ENCODE results near the gene TMEM273. TPM values are rescaled to one million over a fixed set of nuclear protein-coding genes. Genes with fewer than 3 reads are reported as not detected.

The TMEM273 gene
- total RNA-seq, 1 donor from 2014 or later: 0.37 TPM

- Mint-ChIP-seq H3K36me3 (ENCODE audit: low read depth) (peaks cover 4% of the 10 kb centered on the region), H3K9me3 (peaks cover 4% of the 10 kb centered on the region), H3K27ac (ENCODE audit: unreplicated experiment) (no peak overlapping the region), H3K4me3 (no peak overlapping the region), H3K4me1 (no peaks in the 10 kb centered on the region), H3K27me3 (ENCODE audit: low read depth) (peaks cover 3% of the 10 kb centered on the region)
- DNase-seq (ENCODE audit: low read depth, low spot score): no peak
- TF ChIP-seq, protein P1, sequence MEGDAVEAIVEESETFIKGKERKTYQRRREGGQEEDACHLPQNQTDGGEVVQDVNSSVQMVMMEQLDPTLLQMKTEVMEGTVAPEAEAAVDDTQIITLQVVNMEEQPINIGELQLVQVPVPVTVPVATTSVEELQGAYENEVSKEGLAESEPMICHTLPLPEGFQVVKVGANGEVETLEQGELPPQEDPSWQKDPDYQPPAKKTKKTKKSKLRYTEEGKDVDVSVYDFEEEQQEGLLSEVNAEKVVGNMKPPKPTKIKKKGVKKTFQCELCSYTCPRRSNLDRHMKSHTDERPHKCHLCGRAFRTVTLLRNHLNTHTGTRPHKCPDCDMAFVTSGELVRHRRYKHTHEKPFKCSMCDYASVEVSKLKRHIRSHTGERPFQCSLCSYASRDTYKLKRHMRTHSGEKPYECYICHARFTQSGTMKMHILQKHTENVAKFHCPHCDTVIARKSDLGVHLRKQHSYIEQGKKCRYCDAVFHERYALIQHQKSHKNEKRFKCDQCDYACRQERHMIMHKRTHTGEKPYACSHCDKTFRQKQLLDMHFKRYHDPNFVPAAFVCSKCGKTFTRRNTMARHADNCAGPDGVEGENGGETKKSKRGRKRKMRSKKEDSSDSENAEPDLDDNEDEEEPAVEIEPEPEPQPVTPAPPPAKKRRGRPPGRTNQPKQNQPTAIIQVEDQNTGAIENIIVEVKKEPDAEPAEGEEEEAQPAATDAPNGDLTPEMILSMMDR (conservative IDR thresholded peaks at IDR 0.05): no peak
These were observed 63.9 kb downstream of the TMEM273 start for GRCh38 chr10:49123981-49124950.

DNA sequence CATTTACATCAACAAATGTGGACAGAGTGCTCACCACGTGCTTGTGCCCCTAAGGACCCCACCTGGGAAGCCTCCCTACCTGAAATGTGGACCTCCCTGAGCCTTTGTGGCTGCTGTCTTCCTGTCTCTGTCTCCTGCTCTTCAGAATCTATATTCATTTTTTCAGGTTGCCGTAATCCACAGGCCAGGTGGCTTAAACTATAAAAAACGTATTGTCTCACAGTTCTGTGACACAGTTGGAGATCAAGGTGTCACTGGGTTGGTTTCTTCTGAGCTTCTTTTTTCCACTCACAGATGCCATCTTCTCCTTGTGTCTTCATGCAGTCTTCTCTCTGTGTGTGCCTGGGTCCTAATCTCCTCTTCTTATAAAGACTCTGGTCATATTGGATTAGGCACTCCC is 67.3 kb downstream of the TMEM273 start:
- TF ChIP-seq, protein P1 (conservative IDR thresholded peaks at IDR 0.05): no peak
- Mint-ChIP-seq H3K36me3 (ENCODE audit: low read depth) (peaks cover 4% of the 10 kb centered on the region), H3K9me3 (peaks cover 4% of the 10 kb centered on the region), H3K4me1 (peaks cover 14% of the 10 kb centered on the region), H3K4me3 (no peak overlapping the region), H3K27me3 (ENCODE audit: low read depth) (peaks cover 3% of the 10 kb centered on the region), H3K27ac (ENCODE audit: unreplicated experiment) (no peak overlapping the region)
- no peak for DNase-seq (ENCODE audit: low read depth, low spot score)

DNA sequence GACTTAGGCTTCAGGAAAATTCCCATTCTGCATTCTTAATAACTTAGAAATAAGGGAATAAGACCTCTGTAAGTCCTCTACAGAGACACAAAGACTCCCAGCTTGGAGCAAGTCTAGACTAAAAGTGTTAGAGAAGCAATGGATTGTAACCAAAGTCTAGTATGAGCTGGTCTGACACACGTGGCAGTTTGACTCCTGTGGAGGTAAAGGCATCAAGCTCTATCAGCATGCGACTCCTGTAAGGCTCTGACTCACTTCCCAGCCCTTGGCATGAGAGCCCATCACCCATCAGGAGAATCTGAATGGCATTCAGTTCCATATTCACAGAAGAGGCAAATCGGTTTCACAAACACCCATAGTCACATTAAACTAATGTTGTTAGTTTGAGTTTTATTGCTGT is 68.4 kb downstream of the TMEM273 start:
- Mint-ChIP-seq H3K4me3 (no peak overlapping the region), H3K27ac (ENCODE audit: unreplicated experiment) (no peak overlapping the region), H3K27me3 (ENCODE audit: low read depth) (peaks cover 3% of the 10 kb centered on the region), H3K36me3 (ENCODE audit: low read depth) (peaks cover 4% of the 10 kb centered on the region), H3K4me1 (peaks cover 17% of the 10 kb centered on the region), H3K9me3 (peaks cover 4% of the 10 kb centered on the region)
- no peak for DNase-seq (ENCODE audit: low read depth, low spot score)
- TF ChIP-seq, protein P1 (conservative IDR thresholded peaks at IDR 0.05): no peak

GRCh38 chr10:49118430-49119074 is 69.6 kb downstream of the TMEM273 start:
- Mint-ChIP-seq H3K27me3 (ENCODE audit: low read depth) (peaks cover 3% of the 10 kb centered on the region), H3K27ac (ENCODE audit: unreplicated experiment) (no peak overlapping the region)
- no peak for DNase-seq (ENCODE audit: low read depth, low spot score)

DNA sequence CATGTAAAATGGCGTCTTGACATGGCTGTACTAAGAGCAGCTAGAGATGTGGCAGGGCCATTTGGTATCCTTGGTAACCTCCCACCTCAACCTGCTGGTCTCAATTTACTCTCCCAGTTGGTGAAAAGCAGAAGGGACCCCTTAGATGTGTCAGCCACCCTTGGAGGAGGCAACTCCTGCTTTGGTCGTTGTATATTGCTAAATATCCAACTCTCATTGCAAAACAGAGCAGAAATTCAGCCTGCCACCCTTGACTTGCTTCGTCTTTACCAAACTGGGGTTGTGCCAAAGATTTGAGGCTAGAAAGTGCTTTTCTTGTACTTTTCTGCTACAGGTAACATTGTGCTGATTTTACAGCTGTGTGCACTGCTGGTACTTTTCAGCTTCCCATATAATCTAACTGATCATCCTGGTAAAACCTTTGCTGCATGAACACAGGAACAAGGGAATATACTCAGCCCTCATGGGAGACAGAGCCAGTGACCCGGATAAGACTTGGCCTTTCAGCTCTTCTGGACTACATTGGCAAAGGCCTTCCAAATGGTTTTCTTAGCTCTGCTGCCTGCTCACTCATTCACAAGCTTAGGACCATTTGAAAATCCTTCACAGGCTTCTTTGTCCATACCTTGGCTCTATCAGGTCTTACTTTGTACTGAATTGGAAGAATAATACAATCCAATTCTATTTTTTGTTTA is 70.7 kb downstream of the TMEM273 start:
- H3K36me3 Mint-ChIP-seq (ENCODE audit: low read depth): no peaks in the 10 kb centered on the region
- H3K27me3 Mint-ChIP-seq (ENCODE audit: low read depth): peaks cover 3% of the 10 kb centered on the region
- no peak for DNase-seq (ENCODE audit: low read depth, low spot score)
- no peak overlapping the region for H3K27ac Mint-ChIP-seq (ENCODE audit: unreplicated experiment)
- H3K4me1 Mint-ChIP-seq: peaks cover 22% of the 10 kb centered on the region
- H3K9me3 Mint-ChIP-seq: no peaks in the 10 kb centered on the region
- H3K4me3 Mint-ChIP-seq: peak overlapping the region; percentile 44
- TF ChIP-seq, protein P1 (conservative IDR thresholded peaks at IDR 0.05): no peak

More at GRCh38 chr10:49118430-49119074, 69.6 kb downstream of the TMEM273 start:
- peaks cover 22% of the 10 kb centered on the region for H3K4me1 Mint-ChIP-seq
- H3K36me3 Mint-ChIP-seq (ENCODE audit: low read depth): no peaks in the 10 kb centered on the region
- no peaks in the 10 kb centered on the region for H3K9me3 Mint-ChIP-seq
- no peak overlapping the region for H3K4me3 Mint-ChIP-seq
- TF ChIP-seq, protein P1 (conservative IDR thresholded peaks at IDR 0.05): no peak

Data from neural crest cell (in vitro differentiated cells).